PC-9 (cell line): Measurements from ENCODE around the gene ARHGAP42. TPM values are rescaled to one million over a fixed set of nuclear protein-coding genes. Genes with fewer than 3 reads are reported as not detected.
A peak's percentile ranks its signal among the peaks of the same experiment; 100 is the strongest.

Source experiments
- BruUV-seq: library from RNA; stranded (reverse); fragments of 400-500 nt; replicated peaks from 2 replicates; lab custom pipeline; 2021; lab: Mats Ljungman, UMichigan
- CTCF ChIA-PET: fragments of 300-600 bp; sonication (Branson Sonifier 250); formaldehyde crosslinking; loops from one replicate; lab custom pipeline; 2022; ENCODE audit warnings: antibody characterized with exemption; lab: Charles Lee
- POLR2A ChIA-PET: fragments of 300-600 bp; sonication (Branson Sonifier 250); formaldehyde crosslinking; loops from one replicate; lab custom pipeline; 2022; ENCODE audit warnings: antibody characterized with exemption; ENCODE audit not compliant: unreplicated experiment; lab: Charles Lee
- DNase-seq, 2 experiments: peaks; one replicate each; pipeline versions ENCODE4 v3.0.0 to v3.0.0-alpha.2; 2015 to 2022; ENCODE audit warnings: mixed read lengths in 1 of 2
- H2AFZ ChIP-seq: fragments of 200-600 bp; sonication (generic); 2 replicates; pipeline ENCODE4 v1.8.1; 2017; ENCODE audit warnings: antibody characterized with exemption
- H3F3A ChIP-seq: fragments of 200-600 bp; sonication (generic); 2 replicates; pipeline ENCODE4 v1.8.1; 2017; ENCODE audit warnings: antibody characterized with exemption, mild to moderate bottlenecking, low read depth; ENCODE audit not compliant: insufficient read depth
- H3K27ac ChIP-seq: fragments of 200-600 bp; sonication (generic); 2 replicates; pipeline ENCODE4 v1.6.1; 2016; ENCODE audit warnings: mixed run types
- H3K27me3 ChIP-seq: fragments of 200-600 bp; sonication (generic); 2 replicates; pipeline ENCODE4 v1.6.1; 2016; ENCODE audit warnings: low read depth, mixed run types; ENCODE audit not compliant: insufficient read depth
- H3K36me3 ChIP-seq: fragments of 200-600 bp; sonication (generic); 2 replicates; pipeline ENCODE4 v1.6.1; 2016; ENCODE audit warnings: low read depth, mixed run types
- H3K4me1 ChIP-seq: fragments of 200-600 bp; sonication (generic); replicated peaks from 2 replicates; pipeline ENCODE4 v1.6.1; 2016; ENCODE audit warnings: mixed run types; ENCODE audit not compliant: insufficient read depth
- H3K4me2 ChIP-seq: fragments of 200-600 bp; sonication (generic); 2 replicates; pipeline ENCODE4 v1.6.1; 2017; ENCODE audit warnings: mixed run types
- H3K4me3 ChIP-seq: fragments of 200-600 bp; sonication (generic); 2 replicates; pipeline ENCODE4 v1.6.1; 2016; ENCODE audit warnings: mixed run types
- H3K79me2 ChIP-seq: fragments of 200-600 bp; sonication (generic); 2 replicates; pipeline ENCODE4 v1.6.1; 2017; ENCODE audit warnings: low read depth, mixed run types
- H3K9me2 ChIP-seq: fragments of 200-600 bp; sonication (generic); 2 replicates; pipeline ENCODE4 v1.8.1; 2017; ENCODE audit warnings: mild to moderate bottlenecking; ENCODE audit not compliant: insufficient read depth
- H3K9me3 ChIP-seq: fragments of 200-600 bp; sonication (generic); 2 replicates; pipeline ENCODE4 v1.8.1; 2016; ENCODE audit warnings: low read depth; ENCODE audit not compliant: insufficient read depth
- H4K20me1 ChIP-seq: fragments of 200-600 bp; sonication (generic); 2 replicates; pipeline ENCODE4 v1.8.1; 2017; ENCODE audit not compliant: insufficient read depth
- EZH2 ChIP-seq: fragments of 200-600 bp; sonication (generic); IDR thresholded peaks from 2 replicates; pipeline ENCODE4 v1.8.0; 2017; ENCODE audit warnings: antibody characterized with exemption, low read depth
- intact Hi-C: fragments of 100-400 bp; cut with micrococcal nuclease; formaldehyde crosslinking; loops from one replicate; pipeline ENCODE4 v1.10.0; 2022; ENCODE audit not compliant: unreplicated experiment
- total RNA-seq: library from RNA; stranded (reverse); gene quantifications from 2 replicates; pipeline ENCODE4 v1.2.3, GENCODE V29; 2021
- TF ChIP-seq, protein P1 (sequence below): fragments of 200-600 bp; sonication (generic); conservative IDR thresholded peaks from 2 replicates; pipeline ENCODE4 v1.6.1; 2017; ENCODE audit warnings: mixed run types, antibody characterized with exemption, mild to moderate bottlenecking, moderate library complexity

Gene ARHGAP42
- total RNA-seq, 1 experiment from 2014 or later, result 12.8 TPM

GRCh38 chr11:100841711-100842407, 154.8 kb downstream of the ARHGAP42 start:
- H2AFZ ChIP-seq, result no peak overlapping the region
- no peaks in the 10 kb centered on the region for H3K9me2 ChIP-seq
- H3K4me2 ChIP-seq, result peak overlapping the region; percentile 39
- H3F3A ChIP-seq, result no peaks in the 10 kb centered on the region
- peak in 1 of 2 experiments; percentile 83 for DNase-seq
- TF ChIP-seq, protein P1, sequence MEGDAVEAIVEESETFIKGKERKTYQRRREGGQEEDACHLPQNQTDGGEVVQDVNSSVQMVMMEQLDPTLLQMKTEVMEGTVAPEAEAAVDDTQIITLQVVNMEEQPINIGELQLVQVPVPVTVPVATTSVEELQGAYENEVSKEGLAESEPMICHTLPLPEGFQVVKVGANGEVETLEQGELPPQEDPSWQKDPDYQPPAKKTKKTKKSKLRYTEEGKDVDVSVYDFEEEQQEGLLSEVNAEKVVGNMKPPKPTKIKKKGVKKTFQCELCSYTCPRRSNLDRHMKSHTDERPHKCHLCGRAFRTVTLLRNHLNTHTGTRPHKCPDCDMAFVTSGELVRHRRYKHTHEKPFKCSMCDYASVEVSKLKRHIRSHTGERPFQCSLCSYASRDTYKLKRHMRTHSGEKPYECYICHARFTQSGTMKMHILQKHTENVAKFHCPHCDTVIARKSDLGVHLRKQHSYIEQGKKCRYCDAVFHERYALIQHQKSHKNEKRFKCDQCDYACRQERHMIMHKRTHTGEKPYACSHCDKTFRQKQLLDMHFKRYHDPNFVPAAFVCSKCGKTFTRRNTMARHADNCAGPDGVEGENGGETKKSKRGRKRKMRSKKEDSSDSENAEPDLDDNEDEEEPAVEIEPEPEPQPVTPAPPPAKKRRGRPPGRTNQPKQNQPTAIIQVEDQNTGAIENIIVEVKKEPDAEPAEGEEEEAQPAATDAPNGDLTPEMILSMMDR, result 0 out of 2 replicates have a peak, but pooled peaks have one; percentile 18
- TF ChIP-seq EZH2, result no peak
- ChIA-PET CTCF (no interaction called here), POLR2A (no interaction called here)
- intact Hi-C loops, result no loop called here
- no peaks in the 10 kb centered on the region for H3K27me3 ChIP-seq
- H4K20me1 ChIP-seq, result no peaks in the 10 kb centered on the region
- no peaks in the 10 kb centered on the region for H3K36me3 ChIP-seq
- H3K9me3 ChIP-seq, result peaks cover 3% of the 10 kb centered on the region; the same call in 1 of the 2 replicates
- H3K4me3 ChIP-seq, result no peak overlapping the region
- peaks cover 16% of the 10 kb centered on the region for H3K4me1 ChIP-seq
- H3K27ac ChIP-seq, result peak overlapping the region; percentile 0; the same call in 1 of the 2 replicates
- BruUV-seq, result no TSS peak
- no peaks in the 10 kb centered on the region for H3K79me2 ChIP-seq

- ChIA-PET CTCF (no interaction called here), POLR2A (no interaction called here)
Measured at GRCh38 chr11:100847696-100848216, 160.7 kb downstream of the ARHGAP42 start.

GRCh38 chr11:100849009-100849900, 162.2 kb downstream of the ARHGAP42 start:
- Histone ChIP-seq H3K9me2 (no peaks in the 10 kb centered on the region), H2AFZ (no peak overlapping the region), H3F3A (no peaks in the 10 kb centered on the region), H3K4me2 (no peak overlapping the region), H3K27me3 (no peaks in the 10 kb centered on the region), H3K27ac (no peak overlapping the region), H3K36me3 (no peaks in the 10 kb centered on the region), H3K4me1 (peaks cover 7% of the 10 kb centered on the region), H3K4me3 (no peak overlapping the region), H3K79me2 (no peaks in the 10 kb centered on the region), H3K9me3 (no peaks in the 10 kb centered on the region), H4K20me1 (no peaks in the 10 kb centered on the region)
- intact Hi-C loops, result no loop called here
- no peak for DNase-seq
- CTCF ChIA-PET, result interaction anchor here (0.8 kb wide), 1 partner anchor 273 kb away, joined by 3 read pairs; no protein-coding TSS in a partner anchor
- TF ChIP-seq, protein P1, result no peak
- TF ChIP-seq EZH2, result no peak
- BruUV-seq, result no TSS peak
- POLR2A ChIA-PET, result interaction anchor here (0.7 kb wide), 2 partner anchors 73 to 271 kb away, joined by 7 to 8 read pairs; no protein-coding TSS in a partner anchor

More at GRCh38 chr11:100847696-100848216, 160.7 kb downstream of the ARHGAP42 start:
- no peak overlapping the region for H3K27ac ChIP-seq
- no peak overlapping the region for H2AFZ ChIP-seq
- BruUV-seq, result no TSS peak
- no peak for TF ChIP-seq EZH2
- TF ChIP-seq, protein P1, result no peak
- no peaks in the 10 kb centered on the region for H3K9me3 ChIP-seq
- H3K27me3 ChIP-seq, result no peaks in the 10 kb centered on the region
- no peaks in the 10 kb centered on the region for H3F3A ChIP-seq
- H3K4me2 ChIP-seq, result no peak overlapping the region
- no peak overlapping the region for H3K4me3 ChIP-seq
- H3K36me3 ChIP-seq, result no peaks in the 10 kb centered on the region
- H3K9me2 ChIP-seq, result no peaks in the 10 kb centered on the region
- H3K4me1 ChIP-seq, result peaks cover 7% of the 10 kb centered on the region
- no peak for DNase-seq
- H4K20me1 ChIP-seq, result no peaks in the 10 kb centered on the region
- intact Hi-C loops, result no loop called here
- H3K79me2 ChIP-seq, result no peaks in the 10 kb centered on the region
